Measurements from ENCODE around the gene TFRC.

- TF ChIP-seq CTCF (IDR thresholded peaks at IDR 0.05): no peak
- no peak for TF ChIP-seq POLR2A (IDR thresholded peaks at IDR 0.05)
Measured at GRCh38 chr3:196087906-196088305, 6.0 kb upstream of the TFRC start.
